IPS-NIHi7 (cell line): ENCODE measurements around the gene SLC26A2.

Experiments used
- DNase-seq: peaks from one replicate; pipeline ENCODE4 v3.0.0; 2012; ENCODE audit warnings: mixed read lengths; ENCODE audit errors: extremely low spot score

Gene SLC26A2

DNA sequence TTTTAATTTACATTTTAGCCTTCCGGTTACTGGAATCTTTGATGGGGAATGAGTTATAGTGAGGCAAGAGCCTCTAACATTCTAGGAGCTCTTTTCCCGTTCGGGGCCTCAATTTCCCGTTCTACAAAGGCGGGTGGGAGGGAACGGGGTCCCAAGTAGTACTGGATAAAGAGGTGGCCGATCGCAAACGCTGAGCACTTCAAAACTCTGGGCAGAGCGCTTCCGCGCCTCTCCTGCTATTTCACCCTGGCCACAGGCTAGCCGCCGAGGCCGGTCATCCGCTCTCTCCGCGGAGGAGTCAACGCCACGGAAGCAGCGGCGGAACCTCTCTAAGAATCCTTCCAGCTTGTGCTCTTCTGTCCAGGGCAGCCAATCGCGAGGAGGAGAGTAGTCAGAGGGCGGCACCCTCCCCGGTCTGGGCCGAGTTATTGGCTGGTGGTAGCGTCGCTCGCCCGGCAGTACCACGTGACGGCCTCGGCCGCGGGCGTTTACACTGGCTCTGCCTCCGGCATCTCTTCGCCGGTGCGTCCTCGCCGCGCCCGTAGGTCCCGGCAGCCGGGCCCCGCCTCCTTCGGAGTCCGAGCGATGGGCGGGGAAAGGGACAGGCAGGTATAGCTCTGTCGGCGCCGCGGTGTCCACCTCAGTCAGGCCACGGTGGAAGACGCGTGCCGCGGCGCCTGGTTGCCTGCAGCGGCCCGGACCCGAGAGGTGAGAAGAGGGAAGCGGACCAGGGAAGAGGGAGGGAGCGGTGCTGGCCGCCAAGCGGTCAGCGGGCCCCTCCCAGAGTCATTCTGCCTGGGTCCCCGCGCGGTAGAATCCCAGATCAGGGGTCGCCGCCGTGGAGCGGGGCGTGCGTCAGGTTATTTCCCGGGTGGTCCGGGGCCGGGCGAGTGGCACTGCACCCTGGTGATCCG, at the start of gene SLC26A2:
Gene SLC26A2, plus strand, starts transcription at position 487 of the 914 bp plus-strand sequence. CDS start 16,895 bp downstream, outside the sequence.
- DNase-seq = peak; percentile 99

DNA sequence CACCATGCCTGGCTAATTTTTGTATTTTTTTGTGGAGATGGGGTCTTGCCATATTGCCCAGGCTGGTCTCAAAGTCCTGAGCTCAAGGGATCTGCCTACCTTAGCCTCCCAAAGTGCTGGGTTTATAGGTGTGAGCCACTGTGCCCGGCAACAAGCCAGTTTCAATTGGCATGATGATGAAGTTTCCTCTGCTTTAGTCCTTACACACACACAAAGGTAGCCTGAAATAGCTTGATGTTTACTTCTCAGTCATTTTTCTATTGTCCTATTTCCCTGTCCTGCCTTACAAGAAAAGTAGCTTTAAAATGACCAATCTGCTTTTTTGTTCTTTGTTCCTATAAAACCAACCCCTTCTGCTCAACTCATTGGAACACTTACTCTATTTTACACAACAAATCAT, 49.5 kb upstream of the SLC26A2 start:
- no peak for DNase-seq

DNA sequence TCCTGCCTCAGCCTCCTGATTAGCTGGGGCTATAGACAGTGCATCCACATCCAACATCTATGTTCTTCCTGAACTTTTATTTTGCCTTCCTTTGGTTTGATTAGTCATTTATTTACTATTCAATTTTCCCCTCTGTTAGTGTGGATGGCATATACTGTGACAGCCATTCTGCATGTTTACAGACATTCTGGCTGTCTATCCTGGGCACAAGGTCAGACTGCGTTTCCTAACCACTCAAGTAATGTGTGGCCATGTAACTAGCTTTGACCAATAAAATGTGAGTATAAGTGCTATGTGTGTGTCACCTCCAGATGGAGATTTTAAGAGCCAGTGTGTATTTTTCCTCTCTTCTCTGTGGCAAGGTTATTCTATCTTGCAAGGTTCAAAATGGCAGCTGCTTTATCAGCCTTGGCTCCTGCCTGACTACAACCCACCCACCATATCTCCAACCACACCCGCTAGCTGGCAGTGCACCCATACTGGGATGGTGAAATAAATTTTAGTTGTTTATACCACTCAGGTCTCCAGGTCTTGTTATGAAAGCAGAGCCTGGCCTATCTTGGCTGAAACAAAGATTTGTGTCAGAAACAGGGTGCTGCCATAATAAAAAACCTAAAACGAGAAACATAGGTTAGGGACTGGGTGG, 48.2 kb upstream of the SLC26A2 start:
- DNase-seq = no peak

DNA sequence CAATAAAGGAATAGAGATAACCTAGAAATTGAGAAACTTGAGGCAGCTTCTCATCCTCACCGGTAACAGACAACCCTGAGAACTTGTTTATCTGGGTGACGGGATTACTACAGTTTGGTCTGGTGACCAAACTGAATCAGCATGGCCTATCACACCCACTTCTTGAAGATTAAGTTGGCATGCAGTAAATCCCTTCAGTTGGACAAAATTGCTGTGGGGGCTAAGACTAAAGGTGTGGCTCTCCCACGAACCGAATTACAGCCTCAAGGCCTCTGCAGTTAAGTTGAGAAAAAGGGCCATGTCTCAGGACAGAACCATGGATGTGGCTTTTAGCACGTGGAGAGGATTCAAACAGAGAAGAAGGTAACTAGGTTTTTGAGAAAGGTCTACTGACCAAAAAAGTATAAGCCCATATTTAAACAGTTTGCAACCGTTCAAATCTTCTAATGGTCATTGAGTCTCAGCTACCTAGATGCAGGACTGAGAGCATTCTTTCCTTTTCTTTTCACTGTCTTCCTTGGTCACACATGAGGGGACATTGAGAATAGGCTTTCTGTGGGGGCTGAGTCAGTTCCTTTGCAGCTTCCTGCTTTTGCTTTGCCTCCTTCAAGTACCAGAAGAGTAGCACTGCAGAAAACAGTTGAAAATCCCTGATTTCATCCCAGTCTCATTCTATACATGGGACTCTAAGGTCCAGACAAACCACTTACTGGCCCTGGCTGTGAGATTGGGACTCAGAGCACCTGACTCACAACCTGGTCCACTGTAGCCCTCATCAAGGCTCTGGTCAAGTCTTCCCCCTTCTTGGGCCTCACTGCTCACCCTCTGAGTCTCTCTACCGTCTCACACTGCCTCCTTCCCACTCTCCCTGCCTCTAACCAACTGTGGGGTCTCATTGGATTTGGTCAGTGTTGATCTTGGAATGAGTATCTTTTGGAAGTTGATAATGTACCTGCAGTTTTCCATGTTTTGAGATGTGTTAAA, 46.8 kb upstream of the SLC26A2 start:
- no peak for DNase-seq

DNA sequence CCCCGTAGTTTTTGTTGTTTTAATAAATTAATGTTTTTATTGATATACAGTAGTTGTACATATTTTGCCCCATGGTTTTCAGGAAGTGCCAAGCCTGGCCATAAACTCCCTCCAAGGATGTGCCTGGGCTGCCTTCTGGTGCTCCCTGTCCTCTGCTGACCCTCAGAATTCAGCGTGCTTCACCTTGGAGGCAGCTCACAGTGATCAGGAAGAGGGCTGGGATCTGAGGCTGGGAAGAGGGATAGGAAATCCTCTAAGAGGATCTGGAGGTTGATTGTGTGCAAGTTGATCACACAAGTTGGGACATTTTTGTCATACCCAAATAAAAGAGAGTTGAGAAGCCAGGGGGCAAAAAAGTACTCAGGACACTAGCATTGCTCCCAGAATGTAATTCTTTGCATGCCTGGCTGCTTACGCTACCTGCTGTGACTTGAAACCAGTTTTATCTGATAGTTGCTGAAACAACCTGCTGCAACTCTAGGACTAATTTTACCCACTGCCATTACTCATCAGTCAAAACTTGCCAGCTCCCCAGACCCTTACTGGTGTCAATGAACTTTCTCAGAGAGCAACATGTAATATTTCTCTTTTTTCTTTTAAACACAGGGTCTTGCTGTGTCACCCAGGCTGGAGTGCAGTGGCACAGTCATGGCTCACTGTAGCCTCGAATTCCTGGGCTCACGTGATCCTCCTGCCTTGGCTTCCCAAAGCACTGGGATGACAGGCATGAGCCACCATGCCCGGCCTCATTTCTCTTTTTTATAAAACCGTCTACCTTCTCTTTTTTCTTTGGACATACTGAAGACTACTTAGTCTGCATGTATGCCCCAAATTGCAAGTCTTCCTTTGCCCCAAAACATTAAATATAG, 44.9 kb upstream of the SLC26A2 start:
- no peak for DNase-seq

DNA sequence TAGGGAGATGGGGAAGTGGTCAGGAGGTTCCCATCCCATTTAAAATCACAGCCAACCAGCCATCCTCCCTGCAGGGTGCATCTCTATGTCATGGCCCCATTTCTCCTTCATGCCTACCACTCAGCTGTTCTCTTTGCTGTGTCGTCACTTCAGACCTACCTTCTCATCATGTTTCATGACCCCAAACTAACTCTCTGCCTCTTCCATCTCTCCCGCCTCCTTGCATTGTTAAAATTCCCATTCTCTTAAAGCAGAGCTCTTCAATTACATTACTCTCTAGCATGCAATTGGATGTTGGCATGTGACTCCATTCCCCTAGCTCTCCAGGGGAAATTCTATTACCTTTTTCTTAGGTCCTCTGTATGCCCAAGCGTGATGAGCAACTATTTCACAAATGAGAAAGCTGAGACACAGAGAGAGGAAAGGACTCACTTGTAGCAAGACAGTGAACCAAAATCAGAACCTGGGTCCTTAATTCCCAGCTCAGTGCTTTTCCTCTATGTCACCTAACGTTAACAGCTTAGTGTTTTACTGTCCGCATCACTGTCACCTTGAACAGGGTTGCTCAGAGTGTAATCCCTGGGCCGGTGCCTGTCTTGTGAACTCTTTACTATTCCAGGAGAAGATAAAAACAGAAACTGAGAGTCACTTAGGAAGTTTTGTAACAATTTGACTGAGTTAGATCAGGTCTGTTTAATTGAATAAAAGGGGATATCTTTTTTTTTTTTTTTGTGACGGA, 44.1 kb upstream of the SLC26A2 start:
- DNase-seq = no peak

DNA sequence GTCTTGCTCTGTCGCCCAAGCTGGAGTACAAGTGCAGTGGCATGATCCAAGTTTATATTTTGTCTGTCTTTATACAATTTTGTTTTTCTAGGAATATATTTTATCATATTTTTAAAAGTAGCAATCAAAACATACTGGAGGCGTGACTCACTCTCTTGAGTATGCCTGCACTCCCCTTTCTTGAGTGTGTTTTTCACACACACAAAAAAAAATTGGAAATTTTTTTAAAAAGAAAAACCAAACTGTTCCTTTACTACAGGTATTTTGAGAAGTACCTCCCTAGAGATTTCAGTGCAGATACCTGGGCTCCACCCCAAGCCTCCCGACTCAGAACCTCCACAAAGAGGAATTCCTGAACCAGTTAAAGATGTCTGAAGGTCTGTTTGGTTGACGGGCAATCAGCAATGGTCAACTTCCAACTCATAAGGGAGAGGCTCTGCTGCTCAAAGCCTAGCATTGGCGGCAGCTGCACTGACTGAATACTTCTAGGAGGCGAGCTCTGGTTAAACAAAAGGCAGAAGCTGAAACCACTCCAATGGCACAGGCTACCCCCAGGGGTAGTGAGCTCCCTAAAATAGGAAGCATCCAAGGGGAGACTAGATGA, 43.4 kb upstream of the SLC26A2 start:
- DNase-seq = no peak

DNA sequence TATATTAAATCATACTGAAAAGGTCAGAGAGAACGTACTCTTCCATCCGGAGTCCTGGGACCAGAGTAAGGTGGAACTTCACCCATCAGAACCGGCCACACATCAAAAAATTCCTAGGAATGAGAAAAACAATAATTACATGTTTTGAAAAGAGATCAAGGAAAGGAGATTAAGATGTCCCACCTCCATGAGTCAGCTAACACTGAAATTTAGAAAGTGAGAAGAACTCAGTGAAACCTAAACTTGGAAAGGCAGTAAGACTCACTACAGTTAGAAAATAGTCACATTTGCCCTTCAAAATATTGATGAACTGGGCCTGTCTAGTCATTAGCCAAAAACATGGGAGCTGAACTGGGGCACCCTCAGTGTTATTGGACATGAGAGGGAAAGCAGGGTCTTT, 39.0 kb upstream of the SLC26A2 start:
- DNase-seq = no peak

DNA sequence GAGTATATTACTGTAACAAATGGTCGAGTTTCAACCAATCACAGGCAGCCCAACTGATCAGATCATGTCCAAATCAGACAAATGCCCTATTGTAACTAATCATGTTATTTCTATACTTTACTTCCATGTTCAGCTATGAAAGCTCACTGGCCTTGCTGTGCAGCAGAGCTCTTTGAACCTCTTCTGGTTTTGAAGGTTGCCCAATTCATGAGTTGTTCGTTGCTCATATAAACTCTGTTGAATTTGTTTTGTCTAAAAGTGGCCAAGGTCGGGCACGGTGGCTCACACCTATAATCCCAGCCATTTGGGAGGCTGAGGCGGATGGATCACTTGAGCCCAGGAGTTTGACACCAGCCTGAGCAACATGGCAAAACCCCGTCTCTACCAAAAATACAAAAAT, 37.6 kb upstream of the SLC26A2 start:
- DNase-seq = no peak

DNA sequence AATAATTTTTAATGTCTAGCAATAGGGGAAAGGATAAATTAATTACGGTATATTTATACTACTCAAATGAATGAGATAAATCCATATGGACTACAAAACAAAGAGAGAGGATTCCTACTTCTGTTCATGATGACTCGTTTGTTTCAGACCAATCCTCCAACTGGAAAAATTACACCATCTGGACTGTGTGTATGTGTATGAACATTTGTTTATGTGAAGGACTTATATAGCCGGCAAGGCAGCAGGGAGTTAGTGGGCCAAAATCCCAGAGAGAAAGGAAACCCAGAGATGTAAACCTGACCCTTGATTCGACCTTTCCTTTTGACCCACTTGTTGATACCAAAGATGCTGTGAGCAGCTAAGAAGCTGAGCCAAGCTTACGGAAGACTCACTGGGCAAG, 36.1 kb upstream of the SLC26A2 start:
- no peak for DNase-seq

DNA sequence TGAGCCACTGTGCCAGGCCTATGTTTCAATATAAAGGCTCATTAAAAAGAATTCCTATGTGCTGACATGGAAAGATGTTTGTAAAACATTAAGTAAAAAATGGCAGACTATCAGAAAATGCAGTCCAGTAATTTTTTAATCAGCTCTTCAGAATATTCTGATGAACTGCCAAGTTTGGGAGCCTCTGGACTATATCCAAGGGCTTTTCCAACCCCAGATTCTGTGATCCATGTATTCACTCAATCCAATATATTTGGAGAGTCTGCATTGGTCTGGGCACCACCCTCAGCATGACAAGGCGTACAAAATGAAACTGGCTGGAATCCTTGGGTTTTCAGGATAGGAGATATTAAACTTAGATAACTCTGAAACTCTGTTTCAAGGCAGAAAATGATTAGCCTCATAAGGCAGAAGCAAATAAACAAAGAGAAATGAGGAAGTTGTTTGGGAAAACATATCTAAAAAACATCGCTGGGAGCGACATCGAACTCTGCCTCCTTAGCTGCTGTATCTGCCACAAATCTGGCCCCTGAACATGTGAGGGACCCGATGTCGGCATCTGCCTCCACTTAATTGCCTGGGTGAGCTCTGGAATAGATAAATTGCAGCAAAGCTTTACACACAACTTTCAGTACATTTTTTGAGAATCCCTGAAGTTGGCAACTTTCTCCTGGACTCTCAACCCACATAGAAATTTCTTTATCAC, 30.4 kb upstream of the SLC26A2 start:
- no peak for DNase-seq

DNA sequence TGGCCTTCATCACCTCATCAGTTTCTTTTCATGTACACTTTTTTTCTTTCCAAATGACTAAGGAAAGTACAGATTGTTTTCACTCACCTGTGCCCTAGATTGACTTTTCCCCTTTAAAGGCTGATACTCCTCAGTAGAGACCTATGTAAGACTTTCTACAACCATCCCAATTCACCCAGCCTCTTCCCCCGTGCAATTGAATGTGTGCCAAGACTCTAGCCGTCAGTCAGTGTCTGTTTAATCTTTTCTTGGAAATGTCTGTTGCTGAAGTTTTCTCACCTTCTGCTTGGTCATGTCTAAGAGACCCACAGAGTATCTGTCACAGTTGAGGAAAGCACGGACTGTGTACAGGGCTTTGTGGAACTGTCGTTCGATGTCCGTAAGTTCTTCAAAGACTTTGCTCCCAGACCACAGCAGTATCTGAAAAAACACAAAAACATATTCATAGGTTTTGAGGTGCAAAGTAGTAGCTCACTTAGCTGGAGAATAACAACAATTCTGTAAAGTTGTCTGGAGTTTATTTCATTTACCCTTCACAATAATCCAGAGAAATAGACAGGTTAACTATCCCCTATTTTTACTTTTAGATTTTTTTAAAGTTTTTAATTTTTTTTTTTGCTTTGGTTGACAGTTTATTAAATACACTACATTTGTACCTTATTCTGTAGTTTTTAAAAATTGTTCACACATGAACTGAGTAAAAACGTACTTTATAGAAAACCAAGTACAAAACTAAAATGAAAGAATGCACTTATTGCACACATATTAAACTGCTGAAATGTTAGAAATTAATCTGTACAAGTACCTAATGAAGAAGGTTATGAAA, 29.6 kb upstream of the SLC26A2 start:
- DNase-seq = no peak

DNA sequence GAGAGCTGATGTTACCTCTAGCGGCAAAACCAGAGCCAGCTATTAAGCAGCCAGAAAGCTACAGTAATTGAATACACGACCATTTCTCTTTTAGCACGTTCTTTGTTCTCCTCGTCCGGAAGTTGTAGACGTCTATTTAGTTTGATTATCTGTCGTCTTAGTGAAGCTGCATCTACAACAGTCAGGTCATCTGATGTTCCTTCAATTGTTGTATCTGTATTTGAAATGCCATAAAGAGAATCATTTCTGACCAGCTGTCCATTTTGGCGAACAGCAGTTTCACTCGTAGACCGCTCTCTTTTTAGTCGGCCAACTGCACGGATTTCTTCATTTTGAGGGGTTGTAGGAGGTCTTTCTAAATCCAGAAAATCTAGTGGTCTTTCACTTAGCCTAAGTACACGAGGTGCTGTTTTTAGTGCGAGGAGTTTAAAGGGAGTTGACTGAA, 28.5 kb upstream of the SLC26A2 start:
- DNase-seq = no peak

DNA sequence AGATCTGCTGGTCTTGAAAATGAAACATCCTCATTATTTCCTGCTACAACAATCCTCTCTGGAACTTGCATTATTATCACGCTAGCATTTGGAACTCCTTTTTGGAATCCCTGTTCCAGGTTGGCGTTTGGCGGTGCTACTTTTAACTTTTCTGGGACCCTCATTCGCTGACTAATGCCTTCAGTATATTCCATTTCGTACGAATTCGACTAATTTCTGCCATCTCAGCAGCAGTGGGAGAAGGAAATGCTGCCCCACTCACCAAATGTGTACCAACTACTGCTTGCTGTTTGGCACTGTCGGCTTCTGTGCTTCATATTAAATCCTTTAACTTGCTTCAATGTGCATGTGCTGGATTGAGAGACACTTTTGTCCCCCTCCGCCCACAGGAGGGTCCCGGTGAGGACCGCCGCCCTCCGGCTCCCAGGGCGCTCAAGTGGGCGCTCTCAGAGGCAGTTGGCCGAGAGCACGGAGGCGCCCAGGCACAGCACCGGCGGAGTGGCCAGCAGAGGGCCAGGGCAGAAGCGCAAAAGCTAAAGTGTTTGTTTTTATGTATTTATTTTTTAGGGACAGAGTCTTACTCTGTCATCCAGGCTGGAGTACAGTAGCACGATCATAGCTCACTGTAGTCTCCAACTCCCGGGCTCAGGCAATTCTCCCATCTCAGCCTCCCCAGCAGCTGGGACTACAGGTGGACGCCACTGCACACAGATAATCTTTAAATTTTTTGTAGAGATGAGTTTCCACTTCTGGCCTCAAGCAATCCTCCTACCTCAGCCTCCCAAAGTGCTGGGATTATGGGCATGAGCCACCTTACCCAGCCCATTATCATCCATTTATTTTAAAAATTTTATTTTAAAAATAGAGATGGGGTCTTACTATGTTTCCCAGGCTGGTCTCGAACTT, 27.9 kb upstream of the SLC26A2 start:
- DNase-seq = peak; percentile 58

DNA sequence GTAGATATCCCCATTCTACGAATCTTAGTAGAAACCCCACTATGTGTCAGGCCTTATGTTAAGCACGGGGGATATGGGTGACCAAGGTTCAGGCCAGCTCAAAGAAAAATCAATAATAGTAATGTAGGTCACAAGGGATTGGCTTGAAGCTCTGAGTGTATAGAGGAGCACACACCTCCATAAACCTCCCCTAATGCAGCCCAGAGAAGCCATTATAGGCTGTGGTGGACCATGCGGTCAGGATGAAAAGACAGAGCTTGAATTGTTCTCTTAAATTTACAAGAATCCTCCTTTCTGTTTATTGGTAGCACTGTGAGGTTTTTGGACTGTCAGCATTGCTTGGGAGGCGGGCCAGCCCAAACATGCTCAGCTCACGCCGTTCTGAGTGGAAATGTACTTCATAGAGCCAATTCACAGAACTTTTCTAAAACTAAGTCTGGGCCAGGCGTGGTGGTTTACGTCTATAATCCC, 25.1 kb upstream of the SLC26A2 start:
- DNase-seq = no peak

DNA sequence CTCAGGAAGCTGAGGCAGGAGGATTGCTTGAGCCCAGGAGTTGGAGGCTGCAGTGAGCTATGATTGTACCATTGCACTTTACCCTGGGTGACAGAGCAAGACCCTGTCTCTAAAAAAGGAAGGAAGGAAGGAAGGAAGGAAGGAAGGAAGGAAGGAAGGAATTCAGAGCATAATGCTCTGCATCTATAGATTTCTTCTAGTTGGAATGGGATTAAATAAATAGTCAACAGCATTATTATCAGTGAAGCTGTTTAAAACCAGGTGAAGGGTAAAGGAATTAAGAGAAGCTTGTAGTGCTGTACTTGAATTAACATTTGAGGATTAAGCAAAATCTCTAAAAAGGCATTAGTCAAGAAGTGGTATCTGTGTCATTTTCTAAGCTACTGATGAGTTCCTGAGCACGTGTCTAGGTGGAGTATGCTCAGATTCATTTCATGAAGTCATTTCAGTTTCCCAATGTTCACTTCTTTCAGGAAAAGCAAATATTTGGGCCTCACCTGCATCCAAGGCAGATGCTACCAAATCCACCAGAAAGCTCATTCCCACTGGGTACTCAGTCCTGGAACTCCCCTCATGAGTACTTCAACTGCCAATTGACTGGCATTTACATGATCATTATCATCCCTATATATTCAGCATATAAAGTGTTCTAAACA, 24.4 kb upstream of the SLC26A2 start:
- no peak for DNase-seq

DNA sequence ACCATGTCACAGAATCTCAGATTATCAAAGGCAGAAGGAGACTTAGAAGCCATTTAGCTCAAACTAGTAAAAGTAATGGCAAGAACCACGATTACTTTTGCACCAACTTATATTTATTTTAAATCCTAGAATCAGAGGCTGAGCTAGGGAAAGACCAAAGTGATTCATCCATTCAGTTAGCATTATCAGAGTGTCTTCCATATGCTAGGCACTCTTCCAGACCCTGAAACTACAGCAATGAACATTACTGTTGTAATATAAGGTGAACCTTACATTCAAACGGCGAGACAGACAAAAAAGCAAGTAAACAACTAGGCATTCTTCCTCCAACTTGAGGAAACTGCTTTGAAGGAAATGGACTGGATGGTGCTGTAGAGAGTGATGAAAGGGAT, 23.9 kb upstream of the SLC26A2 start:
- no peak for DNase-seq
